A549 (cell line): ENCODE data around the gene AMPD3. TPM values are rescaled to one million over a fixed set of nuclear protein-coding genes. Genes with fewer than 3 reads are reported as not detected.

Experiments
- ATAC-seq, 2 experiments: fragments of 200-7000 bp in 1 of 2; fragments of >200 bp in 1 of 2; cut with Nextera tagmentation in 1 of 2; cut with Tn5 transposase in 1 of 2; 3 replicates each; pipeline versions ENCODE4 v1.8.0 to v1.9.1; 2018 to 2020; ENCODE audit warnings: mild to moderate bottlenecking in 1 of 2, moderate library complexity in 1 of 2
- CTCF ChIA-PET: fragments of 300-600 bp; sonication (Branson Sonifier 250); formaldehyde crosslinking; extraction: SDS; loops from one replicate; lab custom pipeline; 2021; ENCODE audit warnings: antibody characterized with exemption, inconsistent platforms; lab: Yijun Ruan, JAX
- POLR2A ChIA-PET: fragments of 350-600 bp; formaldehyde crosslinking; extraction: SDS; loops from one replicate; lab custom pipeline; 2021; ENCODE audit warnings: antibody characterized with exemption, inconsistent platforms; lab: Yijun Ruan, JAX
- DNase-seq, 2 experiments: peaks; one replicate each; pipeline versions ENCODE4 v3.0.0 to v3.0.0-alpha.2; 2011 to 2016; ENCODE audit warnings: low read depth in 1 of 2, low spot score in 1 of 2
- FAIRE-seq: peaks from 2 replicates; lab custom pipeline; 2011; peaks lifted over from hg19 to GRCh38; lab: Jason Lieb, UNC
- H3K27ac ChIP-seq, 2 experiments: fragments of >200 bp; sonication (Bioruptor Twin); formaldehyde crosslinking; 3 replicates each; pipeline ENCODE4 v1.5.1; 2016 to 2017
- H3K4me1 ChIP-seq: fragments of >200 bp; sonication (Bioruptor Twin); formaldehyde crosslinking; 3 replicates; pipeline ENCODE4 v1.6.1; 2016
- H3K4me2 ChIP-seq: fragments of >200 bp; sonication (Bioruptor Twin); formaldehyde crosslinking; 3 replicates; pipeline ENCODE4 v1.6.1; 2016
- H3K4me3 ChIP-seq: fragments of >200 bp; sonication (Bioruptor Twin); formaldehyde crosslinking; 3 replicates; pipeline ENCODE4 v1.5.1; 2016
- H3K9me3 ChIP-seq: fragments of >200 bp; sonication (Bioruptor Twin); formaldehyde crosslinking; 3 replicates; pipeline ENCODE4 v1.6.1; 2016
- ATOH8 ChIP-seq: fragments of 250-450 bp; sonication (Bioruptor Pico); IDR thresholded peaks from 2 replicates; pipeline ENCODE4 v1.5.0; 2020; ENCODE audit warnings: low read depth, mild to moderate bottlenecking, moderate library complexity
- CBX2 ChIP-seq: fragments of 200-600 bp; sonication (generic); IDR thresholded peaks from 2 replicates; pipeline ENCODE4 v1.6.1; 2016; ENCODE audit warnings: low read depth, mild to moderate bottlenecking, borderline replicate concordance
- E2F6 ChIP-seq: IDR thresholded peaks from 2 replicates; pipeline ENCODE4 v1.6.1; 2012; ENCODE audit warnings: low read depth, borderline replicate concordance
- FOXS1 ChIP-seq: fragments of 250-450 bp; sonication (Bioruptor Pico); IDR thresholded peaks from 2 replicates; pipeline ENCODE4 v1.5.0; 2020; ENCODE audit warnings: mild to moderate bottlenecking, moderate library complexity
- HDAC2 ChIP-seq: fragments of 200-600 bp; sonication (generic); IDR thresholded peaks from 2 replicates; pipeline ENCODE4 v1.6.1; 2016
- HEYL ChIP-seq: fragments of 250-450 bp; sonication (Bioruptor Pico); IDR thresholded peaks from 2 replicates; pipeline ENCODE4 v1.8.0; 2021; ENCODE audit warnings: mild to moderate bottlenecking, moderate library complexity
- JUNB ChIP-seq: fragments of >200 bp; sonication (Bioruptor Twin); formaldehyde crosslinking; IDR thresholded peaks from 2 replicates; pipeline ENCODE4 v1.6.1; 2016
- KDM5A ChIP-seq: fragments of 200-600 bp; sonication (generic); IDR thresholded peaks from 2 replicates; pipeline ENCODE4 v1.6.1; 2016; ENCODE audit warnings: antibody characterized with exemption, mild to moderate bottlenecking
- MAZ ChIP-seq: fragments of 150-350 bp; IDR thresholded peaks from 2 replicates; pipeline ENCODE4 v1.6.1; 2014; ENCODE audit warnings: antibody characterized with exemption, low read depth, low read length, borderline replicate concordance
- MYC ChIP-seq: IDR thresholded peaks from 2 replicates; pipeline ENCODE4 v1.6.1; 2012; ENCODE audit warnings: mild to moderate bottlenecking, inconsistent platforms, low read length, improper control_type of control experiment, borderline replicate concordance
- NPAS2 ChIP-seq: fragments of 250-450 bp; sonication (Bioruptor Pico); IDR thresholded peaks from 2 replicates; pipeline ENCODE4 v1.8.0; 2022; ENCODE audit warnings: mild to moderate bottlenecking, moderate library complexity, borderline replicate concordance
- POLR2A ChIP-seq: IDR thresholded peaks from 2 replicates; pipeline ENCODE4 v1.6.1; 2012; ENCODE audit warnings: mild to moderate bottlenecking, low read length
- REST ChIP-seq: fragments of 200-600 bp; sonication (generic); IDR thresholded peaks from 2 replicates; pipeline ENCODE4 v1.6.1; 2016; ENCODE audit warnings: antibody characterized with exemption, mild to moderate bottlenecking, moderate library complexity
- RNF2 ChIP-seq: fragments of 200-600 bp; sonication (generic); IDR thresholded peaks from 2 replicates; pipeline ENCODE4 v1.6.1; 2016; ENCODE audit warnings: low read depth, mild to moderate bottlenecking, antibody characterized with exemption, moderate library complexity, borderline replicate concordance
- SREBF2 ChIP-seq: fragments of 450-650 bp; IDR thresholded peaks from 2 replicates; pipeline ENCODE4 v1.6.1; 2014; ENCODE audit warnings: mild to moderate bottlenecking, moderate library complexity
- TP53 ChIP-seq: fragments of 250-450 bp; sonication (Bioruptor Pico); IDR thresholded peaks from 2 replicates; pipeline ENCODE4 v1.5.0; 2021; ENCODE audit warnings: mild to moderate bottlenecking, moderate library complexity
- ZFP36 ChIP-seq: fragments of 450-650 bp; IDR thresholded peaks from 2 replicates; pipeline ENCODE4 v1.6.1; 2014; ENCODE audit warnings: borderline replicate concordance; ENCODE audit not compliant: partially characterized antibody
- ZNF302 ChIP-seq: fragments of 250-450 bp; sonication (Bioruptor Pico); IDR thresholded peaks from 2 replicates; pipeline ENCODE4 v1.9.0; 2021; ENCODE audit warnings: inconsistent platforms, mild to moderate bottlenecking, moderate library complexity
- ZSCAN20 ChIP-seq: fragments of 250-450 bp; sonication (Bioruptor Pico); IDR thresholded peaks from 2 replicates; pipeline ENCODE4 v1.8.0; 2022; ENCODE audit warnings: mild to moderate bottlenecking, moderate library complexity
- WGBS: methylation state at CpG from one replicate; pipeline ENCODE4 v1.1.6; 2017; ENCODE audit errors: missing lambda C conversion rate; 5-methylcytosine and 5-hydroxymethylcytosine counted together
- polyA plus RNA-seq, 4 experiments: library from polyadenylated mRNA; depleted of rRNA in 3 of 4; stranded (reverse); fragments of >200 nt; fragmentation: RNase III in 1 of 4; extraction: RNeasy Plus Mini Kit Qiagen cat#74134 plus additional on column Dnase treatment in 1 of 4; gene quantifications; 2 replicates in 3 of 4; 3 replicates in 1 of 4; pipeline ENCODE4 v1.2.3, GENCODE V29; 2011 to 2017
- TF ChIP-seq, protein P1 (sequence below): fragments of 450-650 bp; IDR thresholded peaks from 2 replicates; pipeline ENCODE4 v1.6.1; 2014; ENCODE audit warnings: antibody characterized with exemption

The AMPD3 gene
- polyA plus RNA-seq, 2 of the 4 experiments (the other 2 are of a cell fraction) = 3.1 to 4.7 TPM

GRCh38 chr11:10462746-10463300, 7.8 kb downstream of the AMPD3 start:
- WGBS = 88% methylated on average over 5 of the region's 5 CpGs
- no peak overlapping the region for H3K4me3 ChIP-seq
- H3K9me3 ChIP-seq = no peaks in the 10 kb centered on the region
- CTCF ChIA-PET = interaction anchor here (1.0 to 1.7 kb wide), 2 partner anchors 33 to 96 kb away, joined by 3 read pairs; no protein-coding TSS in a partner anchor
- no peak for DNase-seq
- H3K4me1 ChIP-seq = no peaks in the 10 kb centered on the region
- no peak overlapping the region for H3K4me2 ChIP-seq
- no peak for TF ChIP-seq HDAC2
- no peak for TF ChIP-seq HEYL (CRISPR knock-in tag)
- TF ChIP-seq RNF2 = no peak
- no peak for TF ChIP-seq SREBF2
- no peak for TF ChIP-seq TP53 (CRISPR knock-in tag)
- no peak for TF ChIP-seq E2F6
- no peak for TF ChIP-seq ZNF302 (CRISPR knock-in tag)
- TF ChIP-seq, protein P1, sequence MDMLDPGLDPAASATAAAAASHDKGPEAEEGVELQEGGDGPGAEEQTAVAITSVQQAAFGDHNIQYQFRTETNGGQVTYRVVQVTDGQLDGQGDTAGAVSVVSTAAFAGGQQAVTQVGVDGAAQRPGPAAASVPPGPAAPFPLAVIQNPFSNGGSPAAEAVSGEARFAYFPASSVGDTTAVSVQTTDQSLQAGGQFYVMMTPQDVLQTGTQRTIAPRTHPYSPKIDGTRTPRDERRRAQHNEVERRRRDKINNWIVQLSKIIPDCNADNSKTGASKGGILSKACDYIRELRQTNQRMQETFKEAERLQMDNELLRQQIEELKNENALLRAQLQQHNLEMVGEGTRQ = no peak
- no peak for TF ChIP-seq ZFP36
- no peak for TF ChIP-seq MAZ
- TF ChIP-seq MYC = no peak
- no peak for TF ChIP-seq JUNB
- TF ChIP-seq KDM5A = no peak
- ATAC-seq = no peak
- no peak for FAIRE-seq
- POLR2A ChIA-PET = no interaction called here
- H3K27ac ChIP-seq = no peak overlapping the region

DNA sequence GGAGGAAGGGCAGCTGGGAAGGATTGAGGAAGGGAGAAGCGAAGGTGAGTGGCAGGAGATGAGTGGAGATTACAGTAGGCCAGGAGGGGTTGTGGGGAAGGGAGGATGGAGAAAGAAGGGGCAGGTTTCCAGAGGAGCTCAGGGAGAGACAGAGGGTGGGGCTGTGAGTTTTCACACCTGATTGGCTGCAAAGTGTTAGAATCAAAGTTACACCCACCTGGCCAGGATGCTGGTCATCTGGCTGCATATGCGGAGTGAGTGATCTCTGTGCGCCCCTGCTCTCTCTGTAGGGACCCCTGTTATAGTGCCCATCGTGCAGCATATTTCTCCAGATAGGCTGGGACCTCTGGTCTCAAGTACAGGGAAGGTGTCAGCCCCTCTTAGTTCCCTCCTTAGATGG, 18.3 kb downstream of the AMPD3 start:
- ChIA-PET CTCF (interaction anchor here (0.6 kb wide), 1 partner anchor 20 kb away, joined by 3 read pairs; no protein-coding TSS in a partner anchor), POLR2A (no interaction called here)
- WGBS = 79% methylated on average over 4 of the region's 4 CpGs
- FAIRE-seq = no peak
- Histone ChIP-seq H3K9me3 (0 out of 3 replicates have a peak, but pooled peaks cover 3% of the 10 kb centered on the region), H3K27ac (no peak overlapping the region), H3K4me2 (no peak overlapping the region), H3K4me1 (no peaks in the 10 kb centered on the region), H3K4me3 (no peak overlapping the region)
- no peak for ATAC-seq
- no peak for DNase-seq
- TF ChIP-seq FOXS1 (CRISPR knock-in tag) = no peak
- TF ChIP-seq, protein P1 = no peak
- TF ChIP-seq ZSCAN20 = no peak
- no peak for TF ChIP-seq NPAS2
- no peak for TF ChIP-seq ZFP36
- no peak for TF ChIP-seq MAZ
- TF ChIP-seq ATOH8 (CRISPR knock-in tag) = no peak
- TF ChIP-seq REST = no peak
- no peak for TF ChIP-seq CBX2
- no peak for TF ChIP-seq POLR2A
- TF ChIP-seq E2F6 = no peak
